GM19099 (cell line): ENCODE measurements around the gene CDH4.

Experiments
- POLR2A ChIP-seq: IDR thresholded peaks from 3 replicates; pipeline ENCODE4 v1.6.1; 2011; ENCODE audit warnings: low read depth; ENCODE audit not compliant: insufficient read length; ENCODE audit errors: extremely low read depth

Gene CDH4

GRCh38 chr20:61732511-61733210 lies 480.6 kb downstream of the CDH4 start:
- TF ChIP-seq POLR2A = no peak

DNA sequence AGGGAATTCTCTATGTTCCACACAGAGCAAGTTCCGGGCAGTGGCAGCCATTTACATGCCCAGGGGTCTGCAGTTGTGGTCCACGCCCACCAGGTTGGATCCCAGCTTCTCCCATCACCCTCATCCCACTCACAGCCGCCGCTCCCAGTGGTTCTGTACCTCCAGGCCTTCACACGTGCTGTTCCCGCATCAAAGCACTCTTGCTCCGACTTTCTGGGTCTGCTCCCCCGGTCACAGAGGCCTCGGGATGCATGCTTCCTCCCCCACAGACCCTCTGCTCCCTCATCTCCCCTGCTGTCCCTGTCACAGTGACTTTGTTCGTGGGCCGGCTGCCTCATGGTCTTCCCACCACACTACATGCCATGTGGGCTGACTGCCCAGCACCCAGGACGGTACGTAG lies 481.2 kb downstream of the CDH4 start:
- TF ChIP-seq POLR2A = no peak

- no peak for TF ChIP-seq POLR2A
Observed at GRCh38 chr20:61733891-61734732, 482.1 kb downstream of the CDH4 start.

DNA sequence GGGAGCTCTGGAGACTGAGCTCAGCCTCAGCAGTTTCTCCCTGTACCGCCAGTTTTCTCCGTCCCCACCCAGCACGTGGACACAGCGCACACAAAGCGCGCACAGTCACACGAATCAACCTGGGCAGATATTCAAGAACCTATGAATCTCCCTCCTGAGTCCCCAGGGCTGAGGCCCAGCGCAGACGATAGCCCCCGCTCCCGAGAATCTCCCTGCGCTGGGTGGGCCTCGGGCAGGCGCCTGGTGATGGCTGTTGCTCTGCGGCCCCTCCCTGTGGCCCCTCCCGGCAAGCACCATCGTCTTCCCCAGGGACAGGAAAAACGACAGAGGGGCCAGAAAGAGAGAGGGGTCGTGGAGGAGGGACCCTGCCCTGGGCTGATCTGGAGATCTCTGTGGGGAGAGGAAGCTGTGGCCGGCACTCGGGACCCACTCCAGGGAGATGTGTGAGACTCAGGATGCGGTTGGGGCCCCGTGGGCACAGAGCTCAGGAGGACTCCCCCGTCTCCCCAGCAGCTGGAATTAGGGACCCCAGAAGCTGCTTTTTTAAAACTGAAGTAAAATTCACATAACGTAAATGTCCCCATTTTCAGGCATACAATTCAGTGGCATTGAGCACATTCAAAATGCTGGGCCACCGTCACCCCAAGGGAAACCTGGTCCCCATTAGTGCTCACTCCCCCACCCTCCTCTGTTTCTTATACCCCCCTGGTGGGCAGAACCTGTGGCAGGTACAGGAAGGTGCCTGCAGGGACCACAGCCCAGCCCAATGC lies 482.9 kb downstream of the CDH4 start:
- TF ChIP-seq POLR2A = no peak

- no peak for TF ChIP-seq POLR2A
Observed at GRCh38 chr20:61735503-61735785, 483.4 kb downstream of the CDH4 start.

DNA sequence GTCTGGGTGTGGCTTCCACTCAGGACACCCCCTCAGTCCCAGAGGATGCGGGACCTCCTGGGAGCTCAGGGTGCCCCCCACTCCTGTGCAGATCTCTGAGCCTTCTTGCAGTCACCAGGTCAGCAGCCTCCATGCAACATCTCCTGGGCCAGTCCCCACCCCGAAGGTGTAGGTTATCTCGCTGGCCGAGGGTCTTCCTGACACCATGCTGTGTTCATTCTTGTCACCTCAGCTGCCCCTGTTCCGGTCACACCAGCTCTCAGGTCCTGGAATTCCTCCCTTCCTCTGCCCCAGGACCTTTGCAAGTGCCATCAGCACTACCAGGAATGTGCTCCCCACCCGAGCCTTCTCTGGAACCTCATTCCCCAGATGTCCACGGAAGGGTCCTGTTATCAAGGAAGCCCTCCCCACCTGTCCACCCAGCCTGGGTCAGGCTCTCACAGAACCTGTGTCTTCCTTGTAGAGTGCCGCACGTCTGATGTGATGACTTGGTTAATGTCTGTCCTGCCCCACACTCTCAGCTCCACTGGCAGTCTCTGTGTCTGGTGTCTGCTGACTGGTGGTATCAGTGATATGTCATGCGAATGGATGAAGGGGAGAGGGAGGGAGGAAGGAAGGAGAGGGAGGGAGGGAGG lies 484.1 kb downstream of the CDH4 start:
- no peak for TF ChIP-seq POLR2A

- TF ChIP-seq POLR2A = no peak
Observed at GRCh38 chr20:61736751-61737310, 484.8 kb downstream of the CDH4 start.

DNA sequence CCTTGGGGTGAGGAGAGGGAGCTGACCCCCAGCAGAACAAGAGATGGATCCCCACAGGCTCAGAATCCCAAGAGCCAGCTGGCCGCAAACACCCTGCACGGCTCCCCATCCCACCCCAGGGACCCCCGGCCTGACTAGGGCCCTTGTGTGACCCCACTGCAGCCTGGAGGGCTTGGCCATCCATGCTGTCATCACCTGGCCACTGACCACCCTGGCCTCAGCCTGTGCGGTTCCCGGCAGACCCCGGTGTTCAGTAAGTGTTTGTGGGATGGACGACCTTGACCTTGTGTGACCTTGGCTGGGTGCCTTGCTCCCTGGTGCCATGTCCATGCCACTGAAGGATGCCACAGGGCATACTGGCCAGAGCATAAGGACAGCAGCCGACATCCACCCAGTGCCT lies 485.3 kb downstream of the CDH4 start:
- no peak for TF ChIP-seq POLR2A

DNA sequence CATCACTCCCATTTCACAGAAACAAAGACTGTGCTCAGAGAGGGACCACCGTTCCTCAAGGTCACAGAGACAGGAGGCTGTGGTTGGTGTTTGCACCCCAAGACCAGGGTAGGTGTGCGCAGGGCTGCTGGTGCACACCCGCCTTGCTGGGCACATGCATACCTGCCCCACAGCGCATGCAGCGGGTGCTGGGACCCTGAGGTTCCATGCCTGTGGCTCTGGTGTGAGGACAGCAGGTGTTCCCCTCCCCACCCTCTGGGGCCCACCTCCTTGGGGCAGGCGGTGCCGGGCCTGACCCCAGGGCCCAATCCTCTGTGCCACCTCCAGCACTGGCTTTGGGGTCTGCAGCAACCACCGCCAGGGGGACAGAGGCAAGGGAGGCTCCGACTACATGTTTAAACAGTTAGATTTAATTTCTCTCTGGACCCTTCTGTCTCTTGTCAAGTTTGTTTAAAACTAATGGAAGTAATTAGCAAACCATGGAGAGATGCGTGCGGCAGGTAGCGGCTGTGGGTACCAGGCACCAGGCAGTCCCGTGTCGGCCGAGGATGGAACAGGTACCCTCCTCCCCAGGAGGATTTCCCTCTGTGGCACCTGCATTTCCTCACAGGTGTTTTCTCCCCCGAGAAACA lies 485.9 kb downstream of the CDH4 start:
- no peak for TF ChIP-seq POLR2A

DNA sequence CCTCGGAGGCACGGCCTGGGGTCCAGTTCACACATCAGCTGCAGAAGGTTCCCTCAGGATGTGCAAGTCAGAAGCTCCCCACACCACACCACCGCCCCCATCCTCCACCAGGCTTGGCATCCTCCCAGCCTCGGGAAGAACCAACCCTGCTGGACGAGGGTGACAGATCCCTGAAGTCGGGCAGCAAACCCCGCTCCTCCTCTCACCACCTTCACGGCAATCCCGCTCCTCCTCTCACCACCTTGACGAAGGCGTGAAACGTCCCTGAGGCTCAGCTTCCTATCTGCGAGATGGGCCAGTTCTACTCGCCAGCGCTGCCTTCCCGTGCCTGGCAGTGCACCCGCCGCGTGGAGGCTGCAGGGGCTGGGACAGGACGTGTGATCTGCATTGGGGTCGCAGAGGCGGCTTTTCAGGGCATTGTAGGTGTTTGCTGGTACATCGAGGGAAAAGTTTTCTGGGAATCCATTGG lies 486.6 kb downstream of the CDH4 start:
- no peak for TF ChIP-seq POLR2A

- no peak for TF ChIP-seq POLR2A
Observed at GRCh38 chr20:61739086-61739831, 487.2 kb downstream of the CDH4 start.

GRCh38 chr20:61739832-61740118 lies 487.7 kb downstream of the CDH4 start:
- TF ChIP-seq POLR2A = no peak

- TF ChIP-seq POLR2A = no peak
Observed at GRCh38 chr20:61742097-61742825, 490.2 kb downstream of the CDH4 start.
